ENCODE results near the gene ADAMTS18.

- TF ChIP-seq CTCF (conservative IDR thresholded peaks at IDR 0.05; ENCODE audit: low read depth, low read length) (no peak), EZH2 (IDR thresholded peaks at IDR 0.05; ENCODE audit: low read length, unreplicated experiment) (no peak)
Measured at GRCh38 chr16:77344341-77344740, 90.5 kb downstream of the ADAMTS18 start.
